CD4-positive, alpha-beta T cell (primary cell): ENCODE results near the gene ARHGEF10L. TPM values are rescaled to one million over a fixed set of nuclear protein-coding genes. Genes with fewer than 3 reads are reported as not detected.

Experiments used
- ATAC-seq: fragments of 200-7000 bp; cut with Tn5 transposase; one replicate; pipeline ENCODE4 v1.10.0; 2022; ENCODE audit warnings: mild to moderate bottlenecking; ENCODE audit not compliant: poor library complexity
- CTCF ChIA-PET: fragments of 350-600 bp; sonication (Branson Sonifier 250); formaldehyde crosslinking; loops from one replicate; lab custom pipeline; 2021; ENCODE audit warnings: antibody characterized with exemption, inconsistent platforms; lab: Charles Lee
- POLR2A ChIA-PET: fragments of 350-600 bp; sonication (Branson Sonifier 250); formaldehyde crosslinking; loops from one replicate; lab custom pipeline; 2021; ENCODE audit warnings: antibody characterized with exemption, inconsistent platforms; lab: Charles Lee
- DNase-seq, 14 experiments: peaks; one replicate each; pipeline ENCODE4 v3.0.0-alpha.2; 2013 to 2020; ENCODE audit warnings: mixed read lengths in 2 of 14
- H3K27ac ChIP-seq, 2 donors: one replicate each; pipeline versions ENCODE4 v1.5.1 to v1.7.0; 2013; ENCODE audit warnings: low read length in 2 of 2, low read depth in 1 of 2, mild to moderate bottlenecking in 1 of 2
- H3K27me3 ChIP-seq, 2 experiments: 1 replicate in 1 of 2; 2 replicates in 1 of 2; pipeline versions ENCODE4 v1.6.1 to v1.7.0; 2013; ENCODE audit warnings: low read length in 2 of 2, control low read depth in 1 of 2, mild to moderate bottlenecking in 1 of 2, moderate library complexity in 1 of 2; ENCODE audit not compliant: insufficient read depth in 2 of 2, control insufficient read depth in 1 of 2
- H3K36me3 ChIP-seq: one replicate; pipeline ENCODE4 v1.6.1; 2013; ENCODE audit warnings: low read length, control low read depth; ENCODE audit not compliant: insufficient read depth
- H3K4me1 ChIP-seq: one replicate; pipeline ENCODE4 v1.6.1; 2013; ENCODE audit warnings: low read length, control low read depth; ENCODE audit not compliant: insufficient read depth
- H3K4me3 ChIP-seq: one replicate; pipeline ENCODE4 v1.5.1; 2013; ENCODE audit warnings: mild to moderate bottlenecking, low read length, moderate library complexity
- H3K9me3 ChIP-seq, 2 experiments: 1 replicate in 1 of 2; 2 replicates in 1 of 2; pipeline versions ENCODE4 v1.6.1 to v1.7.0; 2013; ENCODE audit warnings: low read length in 2 of 2, mild to moderate bottlenecking in 2 of 2, control low read depth in 1 of 2, moderate library complexity in 1 of 2; ENCODE audit not compliant: control insufficient read depth in 1 of 2, insufficient read depth in 1 of 2
- H3K27ac Mint-ChIP-seq: one replicate; pipeline ENCODE4 v1.8.0; 2020; ENCODE audit warnings: mixed read lengths
- H3K27me3 Mint-ChIP-seq: one replicate; pipeline ENCODE4 v1.8.0; 2021; ENCODE audit warnings: mixed read lengths
- H3K36me3 Mint-ChIP-seq: one replicate; pipeline ENCODE4 v1.8.0; 2021; ENCODE audit warnings: low read depth, mixed read lengths
- H3K4me1 Mint-ChIP-seq: one replicate; pipeline ENCODE4 v1.8.0; 2021; ENCODE audit warnings: low read depth, mixed read lengths
- H3K4me3 Mint-ChIP-seq: one replicate; pipeline ENCODE4 v1.8.0; 2020; ENCODE audit warnings: mild to moderate bottlenecking, mixed read lengths
- H3K9me3 Mint-ChIP-seq: one replicate; pipeline ENCODE4 v1.8.0; 2020; ENCODE audit warnings: mixed read lengths
- intact Hi-C, 2 experiments: fragments of 100-400 bp; cut with DNase I in 1 of 2; cut with micrococcal nuclease in 1 of 2; formaldehyde crosslinking; loops; one replicate each; pipeline versions ENCODE4 v1.15.1 to v1.9.0; 2023 to 2025; cut with DNase I, micrococcal nuclease
- total RNA-seq, 174 experiments: library from RNA in 2 of 174; stranded (reverse) in 2 of 174; gene quantifications; one replicate each; pipeline ENCODE4 v1.2.3 and lab custom pipeline; 2021 to 2026
- TF ChIP-seq, protein P1 (sequence below): fragments of 200-600 bp; IDR thresholded peaks from one replicate; pipeline ENCODE4 v1.8.0; 2022; ENCODE audit warnings: antibody characterized with exemption, mild to moderate bottlenecking

The ARHGEF10L gene
- total RNA-seq, 2 experiments from 2014 or later = 0.11 to 0.22 TPM

DNA sequence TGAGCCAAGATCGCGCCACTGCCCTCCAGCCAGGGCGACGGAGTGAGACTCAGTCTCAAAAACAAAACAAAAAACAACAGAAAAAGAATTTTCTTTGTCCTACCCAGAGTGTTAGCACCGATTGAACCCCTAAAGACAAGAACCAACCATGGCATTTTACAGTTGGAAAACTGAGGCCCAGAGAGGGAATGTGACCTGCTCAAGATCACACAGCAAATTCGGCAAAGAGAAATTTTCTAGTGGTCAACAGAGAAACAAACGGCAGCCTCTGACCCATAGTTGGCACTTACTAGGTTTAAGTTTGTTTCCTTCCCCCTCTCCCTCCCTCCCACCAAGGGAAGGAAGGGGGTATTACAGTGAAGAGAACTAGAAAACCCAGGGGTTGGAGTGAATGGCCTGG lies 195.1 kb downstream of the ARHGEF10L start:
- Mint-ChIP-seq H3K4me1 (no peaks in the 10 kb centered on the region), H3K9me3 (no peaks in the 10 kb centered on the region), H3K27me3 (no peaks in the 10 kb centered on the region), H3K27ac (no peak overlapping the region), H3K36me3 (no peaks in the 10 kb centered on the region), H3K4me3 (no peak overlapping the region)
- no peak for ATAC-seq
- Histone ChIP-seq H3K4me3 (no peak overlapping the region), H3K36me3 (no peaks in the 10 kb centered on the region), H3K27ac (no peak overlapping the region), H3K27me3 (no peaks in the 10 kb centered on the region), H3K9me3 (peaks cover 0 to 8% of the 10 kb centered on the region in 2 experiments), H3K4me1 (no peaks in the 10 kb centered on the region)
- POLR2A ChIA-PET = no interaction called here
- TF ChIP-seq, protein P1, sequence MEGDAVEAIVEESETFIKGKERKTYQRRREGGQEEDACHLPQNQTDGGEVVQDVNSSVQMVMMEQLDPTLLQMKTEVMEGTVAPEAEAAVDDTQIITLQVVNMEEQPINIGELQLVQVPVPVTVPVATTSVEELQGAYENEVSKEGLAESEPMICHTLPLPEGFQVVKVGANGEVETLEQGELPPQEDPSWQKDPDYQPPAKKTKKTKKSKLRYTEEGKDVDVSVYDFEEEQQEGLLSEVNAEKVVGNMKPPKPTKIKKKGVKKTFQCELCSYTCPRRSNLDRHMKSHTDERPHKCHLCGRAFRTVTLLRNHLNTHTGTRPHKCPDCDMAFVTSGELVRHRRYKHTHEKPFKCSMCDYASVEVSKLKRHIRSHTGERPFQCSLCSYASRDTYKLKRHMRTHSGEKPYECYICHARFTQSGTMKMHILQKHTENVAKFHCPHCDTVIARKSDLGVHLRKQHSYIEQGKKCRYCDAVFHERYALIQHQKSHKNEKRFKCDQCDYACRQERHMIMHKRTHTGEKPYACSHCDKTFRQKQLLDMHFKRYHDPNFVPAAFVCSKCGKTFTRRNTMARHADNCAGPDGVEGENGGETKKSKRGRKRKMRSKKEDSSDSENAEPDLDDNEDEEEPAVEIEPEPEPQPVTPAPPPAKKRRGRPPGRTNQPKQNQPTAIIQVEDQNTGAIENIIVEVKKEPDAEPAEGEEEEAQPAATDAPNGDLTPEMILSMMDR = no peak
- CTCF ChIA-PET = no interaction called here
- intact Hi-C loops = no loop called here
- no peak for DNase-seq

DNA sequence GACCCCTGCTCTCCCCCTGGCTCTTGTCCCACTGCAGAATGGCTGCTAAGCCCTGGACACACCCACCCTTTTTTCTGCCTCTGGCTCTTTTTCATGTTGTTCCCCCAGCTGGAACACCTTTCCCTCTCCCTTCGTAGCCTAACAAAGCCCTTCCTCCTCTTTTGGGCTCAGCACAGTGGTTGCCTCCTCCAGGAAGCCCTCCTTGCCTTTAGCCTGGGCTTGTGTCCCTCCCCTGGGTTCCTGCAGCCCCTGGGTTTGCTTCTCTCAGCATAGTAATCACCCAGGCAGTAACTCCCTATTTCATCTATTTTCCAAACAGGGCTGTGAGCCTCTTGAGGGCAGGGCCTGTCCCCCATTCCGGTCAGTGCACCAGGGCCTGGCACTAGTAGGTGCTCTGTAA lies 195.8 kb downstream of the ARHGEF10L start:
- CTCF ChIA-PET = no interaction called here
- H3K27ac Mint-ChIP-seq = no peak overlapping the region
- H3K36me3 ChIP-seq = no peaks in the 10 kb centered on the region

GRCh38 chr1:17735793-17736192 lies 196.3 kb downstream of the ARHGEF10L start:
- POLR2A ChIA-PET = no interaction called here
- no peaks in the 10 kb centered on the region for H3K9me3 Mint-ChIP-seq
- no peaks in the 10 kb centered on the region for H3K36me3 Mint-ChIP-seq
- Histone ChIP-seq H3K27ac (no peak overlapping the region), H3K4me3 (no peak overlapping the region), H3K4me1 (no peaks in the 10 kb centered on the region), H3K27me3 (no peaks in the 10 kb centered on the region), H3K9me3 (peaks cover 0 to 6% of the 10 kb centered on the region in 2 experiments), H3K36me3 (no peaks in the 10 kb centered on the region)
- H3K4me1 Mint-ChIP-seq = no peaks in the 10 kb centered on the region
- intact Hi-C loops = no loop called here
- H3K27me3 Mint-ChIP-seq = peaks cover 6% of the 10 kb centered on the region
- ATAC-seq (no peak), DNase-seq (no peak)
- TF ChIP-seq, protein P1 = no peak
- H3K27ac Mint-ChIP-seq = no peak overlapping the region
- CTCF ChIA-PET = no interaction called here
- H3K4me3 Mint-ChIP-seq = no peak overlapping the region

More for the DNA sequence above, 195.8 kb downstream of the ARHGEF10L start:
- intact Hi-C loops = no loop called here
- TF ChIP-seq, protein P1 = no peak
- Mint-ChIP-seq H3K4me3 (no peak overlapping the region), H3K9me3 (no peaks in the 10 kb centered on the region), H3K27me3 (peaks cover 2% of the 10 kb centered on the region), H3K4me1 (no peaks in the 10 kb centered on the region), H3K36me3 (no peaks in the 10 kb centered on the region)
- H3K4me1 ChIP-seq = no peaks in the 10 kb centered on the region
- no peak for ATAC-seq
- H3K9me3 ChIP-seq = peaks cover 0 to 6% of the 10 kb centered on the region in 2 experiments
- no peak for DNase-seq
- no peak overlapping the region for H3K4me3 ChIP-seq
- no peak overlapping the region for H3K27ac ChIP-seq
- POLR2A ChIA-PET = no interaction called here
- H3K27me3 ChIP-seq = no peaks in the 10 kb centered on the region
